Measurements from ENCODE around the gene RYR3.

Gene RYR3

GRCh38 chr15:33516563-33516962, 205.8 kb downstream of the RYR3 start:
- TF ChIP-seq CTCF (IDR thresholded peaks at IDR 0.05): no peak
- Histone ChIP-seq H3K36me3 (no peaks in the 10 kb centered on the region), H3K4me3 (ENCODE audit: low read depth in 1 of 2, low read length in 1 of 2) (no peak overlapping the region), H3K27ac (no peak overlapping the region), H3K4me1 (ENCODE audit: control insufficient read depth in 1 of 2, insufficient read depth in 1 of 2, low read depth in 1 of 2, low read length in 1 of 2) (no peaks in the 10 kb centered on the region), H3K27me3 (peaks cover 10% of the 10 kb centered on the region), H3K9me3 (no peaks in the 10 kb centered on the region)

GRCh38 chr15:33517944-33518343, 207.2 kb downstream of the RYR3 start:
- TF ChIP-seq CTCF (IDR thresholded peaks at IDR 0.05): no peak

GRCh38 chr15:33518421-33518820, 207.7 kb downstream of the RYR3 start:
- Histone ChIP-seq H3K27me3 (peaks cover 2% of the 10 kb centered on the region), H3K4me3 (ENCODE audit: low read depth in 1 of 2, low read length in 1 of 2) (no peak overlapping the region), H3K27ac (no peak overlapping the region), H3K9me3 (no peaks in the 10 kb centered on the region), H3K36me3 (no peaks in the 10 kb centered on the region), H3K4me1 (ENCODE audit: control insufficient read depth in 1 of 2, insufficient read depth in 1 of 2, low read depth in 1 of 2, low read length in 1 of 2) (no peaks in the 10 kb centered on the region)
- no peak for TF ChIP-seq CTCF (IDR thresholded peaks at IDR 0.05)

More at GRCh38 chr15:33517944-33518343, 207.2 kb downstream of the RYR3 start:
- Histone ChIP-seq H3K9me3 (no peaks in the 10 kb centered on the region), H3K36me3 (no peaks in the 10 kb centered on the region), H3K4me1 (ENCODE audit: control insufficient read depth in 1 of 2, insufficient read depth in 1 of 2, low read depth in 1 of 2, low read length in 1 of 2) (no peaks in the 10 kb centered on the region), H3K4me3 (ENCODE audit: low read depth in 1 of 2, low read length in 1 of 2) (no peak overlapping the region), H3K27me3 (peaks cover 6% of the 10 kb centered on the region), H3K27ac (no peak overlapping the region)

GRCh38 chr15:33524274-33524673, 213.5 kb downstream of the RYR3 start:
- Histone ChIP-seq H3K36me3 (no peaks in the 10 kb centered on the region), H3K27ac (no peak overlapping the region), H3K27me3 (no peaks in the 10 kb centered on the region), H3K9me3 (no peaks in the 10 kb centered on the region), H3K4me1 (ENCODE audit: control insufficient read depth in 1 of 2, insufficient read depth in 1 of 2, low read depth in 1 of 2, low read length in 1 of 2) (no peaks in the 10 kb centered on the region), H3K4me3 (ENCODE audit: low read depth in 1 of 2, low read length in 1 of 2) (no peak overlapping the region)
- TF ChIP-seq CTCF (IDR thresholded peaks at IDR 0.05): no peak

GRCh38 chr15:33526532-33526931, 215.8 kb downstream of the RYR3 start:
- Histone ChIP-seq H3K4me3 (ENCODE audit: low read depth in 1 of 2, low read length in 1 of 2) (no peak overlapping the region), H3K27me3 (no peaks in the 10 kb centered on the region), H3K9me3 (no peaks in the 10 kb centered on the region), H3K27ac (no peak overlapping the region), H3K36me3 (no peaks in the 10 kb centered on the region), H3K4me1 (ENCODE audit: control insufficient read depth in 1 of 2, insufficient read depth in 1 of 2, low read depth in 1 of 2, low read length in 1 of 2) (no peaks in the 10 kb centered on the region)
- TF ChIP-seq CTCF (IDR thresholded peaks at IDR 0.05): no peak

GRCh38 chr15:33533197-33533596, 222.4 kb downstream of the RYR3 start:
- no peak for TF ChIP-seq CTCF (IDR thresholded peaks at IDR 0.05)
- H3K27me3 ChIP-seq: peaks cover 5% of the 10 kb centered on the region
- H3K4me1 ChIP-seq (ENCODE audit: control insufficient read depth in 1 of 2, insufficient read depth in 1 of 2, low read depth in 1 of 2, low read length in 1 of 2): no peaks in the 10 kb centered on the region
- no peaks in the 10 kb centered on the region for H3K9me3 ChIP-seq
- no peak overlapping the region for H3K4me3 ChIP-seq (ENCODE audit: low read depth in 1 of 2, low read length in 1 of 2)
- H3K27ac ChIP-seq: no peak overlapping the region
- H3K36me3 ChIP-seq: no peaks in the 10 kb centered on the region

Data from neutrophil (primary cell).